ENCODE measurements around the gene DCK.

DNA sequence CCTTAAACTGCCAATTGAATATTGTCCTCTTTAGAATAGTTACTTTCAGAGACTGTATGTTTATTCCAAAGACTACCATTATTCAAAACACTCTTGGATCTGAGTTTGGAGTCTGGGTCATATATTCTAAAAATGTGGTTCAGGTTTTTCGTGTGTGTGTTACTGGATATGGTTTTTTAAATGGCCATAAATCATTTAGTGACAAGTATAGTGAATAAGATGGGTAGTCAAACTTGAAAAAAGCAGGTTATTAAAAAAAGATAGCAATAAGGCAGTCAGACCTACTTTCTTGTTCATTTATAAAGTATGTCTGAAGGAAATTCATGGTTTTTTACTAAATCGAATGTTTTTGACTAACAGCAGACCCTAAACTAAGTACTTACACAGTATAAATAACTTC lies 59.3 kb downstream of the DCK start:
- TF ChIP-seq, protein P1, sequence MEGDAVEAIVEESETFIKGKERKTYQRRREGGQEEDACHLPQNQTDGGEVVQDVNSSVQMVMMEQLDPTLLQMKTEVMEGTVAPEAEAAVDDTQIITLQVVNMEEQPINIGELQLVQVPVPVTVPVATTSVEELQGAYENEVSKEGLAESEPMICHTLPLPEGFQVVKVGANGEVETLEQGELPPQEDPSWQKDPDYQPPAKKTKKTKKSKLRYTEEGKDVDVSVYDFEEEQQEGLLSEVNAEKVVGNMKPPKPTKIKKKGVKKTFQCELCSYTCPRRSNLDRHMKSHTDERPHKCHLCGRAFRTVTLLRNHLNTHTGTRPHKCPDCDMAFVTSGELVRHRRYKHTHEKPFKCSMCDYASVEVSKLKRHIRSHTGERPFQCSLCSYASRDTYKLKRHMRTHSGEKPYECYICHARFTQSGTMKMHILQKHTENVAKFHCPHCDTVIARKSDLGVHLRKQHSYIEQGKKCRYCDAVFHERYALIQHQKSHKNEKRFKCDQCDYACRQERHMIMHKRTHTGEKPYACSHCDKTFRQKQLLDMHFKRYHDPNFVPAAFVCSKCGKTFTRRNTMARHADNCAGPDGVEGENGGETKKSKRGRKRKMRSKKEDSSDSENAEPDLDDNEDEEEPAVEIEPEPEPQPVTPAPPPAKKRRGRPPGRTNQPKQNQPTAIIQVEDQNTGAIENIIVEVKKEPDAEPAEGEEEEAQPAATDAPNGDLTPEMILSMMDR (IDR thresholded peaks at IDR 0.05): no peak
- TF ChIP-seq EZH2 (IDR thresholded peaks at IDR 0.05) (no peak), EZH2phosphoT487 (IDR thresholded peaks at IDR 0.05) (no peak)
